ENCODE data around the gene JHY.
"Not testable (repeated sequence)": the region's sequence is repeated elsewhere in the genome, so short reads cannot be mapped to it uniquely, and the experiment has no call there.

JHY gene

DNA sequence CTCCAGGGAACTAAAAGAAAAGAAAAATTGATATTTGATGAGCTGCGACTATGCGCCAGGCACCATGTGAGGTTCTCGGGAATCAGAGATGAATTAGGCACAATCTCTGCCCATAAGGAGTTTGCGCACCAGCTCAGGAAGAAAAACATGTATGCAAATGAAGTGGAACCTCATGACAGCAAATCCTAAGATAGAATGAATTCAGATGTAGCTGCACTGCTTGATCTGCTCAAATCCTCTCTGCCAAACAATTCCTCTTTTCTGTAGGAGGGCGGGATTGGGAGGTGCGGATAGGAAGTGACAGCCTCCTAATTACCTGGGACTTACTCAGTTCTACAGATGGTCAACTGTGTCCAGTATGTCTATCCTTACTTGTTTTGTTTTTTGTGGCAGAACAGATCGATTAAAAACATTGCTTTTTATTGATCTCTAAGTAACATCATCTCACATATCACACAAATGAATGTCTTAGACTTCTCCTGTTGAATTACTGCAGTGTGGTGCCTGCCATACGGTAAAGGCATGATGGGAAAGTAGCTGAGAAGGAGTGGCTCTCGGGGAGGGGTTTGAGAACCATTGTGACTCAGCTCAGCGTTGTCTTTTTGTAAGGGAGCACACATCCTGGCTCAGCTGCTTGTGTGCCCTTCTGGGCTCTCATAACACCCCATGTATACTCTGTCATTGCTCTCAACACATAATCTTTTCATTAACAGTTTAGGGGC, 30.3 kb upstream of the JHY start:
- Histone ChIP-seq H3K9me3 (ENCODE audit: control insufficient read depth in 2 of 2, low read length in 2 of 2) (no peaks in the 10 kb centered on the region), H3K4me3 (ENCODE audit: low read length in 2 of 2) (no peak overlapping the region), H3K4me1 (ENCODE audit: control insufficient read depth in 2 of 2, insufficient read depth in 2 of 2, low read length in 2 of 2) (no peaks in the 10 kb centered on the region), H3K27ac (ENCODE audit: low read depth in 2 of 2, low read length in 2 of 2) (no peak overlapping the region), H3K27me3 (ENCODE audit: control insufficient read depth in 2 of 2, insufficient read depth in 2 of 2, low read length in 2 of 2) (no peaks in the 10 kb centered on the region), H3K9ac (ENCODE audit: low read depth in 1 of 2, low read length in 2 of 2) (no peak overlapping the region), H3K36me3 (ENCODE audit: control insufficient read depth in 2 of 2, insufficient read depth in 2 of 2, low read length in 2 of 2) (no peaks in the 10 kb centered on the region)

DNA sequence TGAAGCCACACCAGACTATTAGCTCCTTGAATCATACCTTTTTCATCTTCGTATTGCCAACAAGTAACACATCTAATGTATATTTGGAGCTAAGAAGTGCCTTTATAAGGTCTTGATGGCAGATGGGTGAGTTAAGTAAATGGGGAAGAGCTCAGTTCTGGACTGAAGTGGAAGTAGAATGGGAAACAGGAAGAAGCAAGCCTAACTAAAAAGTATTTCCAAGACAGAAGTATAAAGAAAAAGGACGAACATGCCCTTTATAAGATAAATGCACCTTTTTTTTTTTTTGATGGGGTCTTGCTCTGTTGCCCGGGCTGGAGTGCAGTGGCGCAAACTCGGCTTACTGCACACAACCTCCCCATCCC, 29.8 kb upstream of the JHY start:
- Histone ChIP-seq H3K4me3 (ENCODE audit: low read length in 2 of 2) (no peak overlapping the region), H3K27ac (ENCODE audit: low read depth in 2 of 2, low read length in 2 of 2) (no peak overlapping the region)

DNA sequence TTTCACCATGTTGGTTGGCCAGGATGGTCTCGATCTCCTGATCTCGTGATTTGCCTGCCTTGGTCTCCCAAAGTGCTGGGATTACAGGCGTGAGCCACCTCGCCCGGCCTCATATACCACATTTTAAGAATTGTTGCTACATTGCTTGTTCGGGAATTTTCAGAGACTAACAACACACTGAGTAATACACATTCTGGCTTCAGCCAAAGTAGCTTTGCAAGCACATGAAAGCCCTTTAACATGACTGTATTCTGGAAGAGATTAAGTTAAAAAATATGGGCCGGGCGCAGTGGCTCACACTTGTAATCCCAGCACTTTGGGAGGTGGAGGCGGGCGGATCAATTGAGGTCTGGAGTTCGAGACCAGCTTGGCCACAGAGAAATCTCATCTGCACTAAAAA, 29.3 kb upstream of the JHY start:
- no peaks in the 10 kb centered on the region for H3K9me3 ChIP-seq (ENCODE audit: control insufficient read depth in 2 of 2, low read length in 2 of 2)

More for the DNA sequence above, 29.8 kb upstream of the JHY start:
- H3K27me3 ChIP-seq (ENCODE audit: control insufficient read depth in 2 of 2, insufficient read depth in 2 of 2, low read length in 2 of 2): no peaks in the 10 kb centered on the region
- no peaks in the 10 kb centered on the region for H3K36me3 ChIP-seq (ENCODE audit: control insufficient read depth in 2 of 2, insufficient read depth in 2 of 2, low read length in 2 of 2)
- H3K4me1 ChIP-seq (ENCODE audit: control insufficient read depth in 2 of 2, insufficient read depth in 2 of 2, low read length in 2 of 2): no peaks in the 10 kb centered on the region
- no peak overlapping the region for H3K9ac ChIP-seq (ENCODE audit: low read depth in 1 of 2, low read length in 2 of 2)
- H3K9me3 ChIP-seq (ENCODE audit: control insufficient read depth in 2 of 2, low read length in 2 of 2): no peaks in the 10 kb centered on the region

DNA sequence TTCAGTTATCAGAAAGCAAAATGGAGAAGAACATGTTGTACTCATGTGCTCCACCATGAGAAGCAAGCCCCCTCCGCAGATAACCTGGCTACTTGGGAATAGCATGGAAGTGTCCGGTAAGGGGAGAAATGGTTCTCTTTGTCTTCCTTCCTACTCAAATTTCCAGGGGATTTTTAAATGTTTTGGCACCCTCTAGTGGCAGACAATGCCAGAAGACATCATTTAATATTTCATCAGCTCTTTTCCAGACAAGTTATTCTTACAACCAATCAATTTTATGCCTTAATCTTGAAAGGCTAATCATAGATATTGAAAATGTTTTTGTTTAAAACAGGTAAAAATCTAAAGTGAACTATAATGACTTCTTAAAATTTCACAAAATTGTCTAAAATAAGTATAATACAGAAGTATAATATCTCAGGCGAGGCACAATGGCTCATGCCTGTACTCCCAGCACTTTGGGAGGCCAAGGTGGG, 28.6 kb upstream of the JHY start:
- H3K4me1 ChIP-seq (ENCODE audit: control insufficient read depth in 2 of 2, insufficient read depth in 2 of 2, low read length in 2 of 2): no peaks in the 10 kb centered on the region
- no peak overlapping the region for H3K4me3 ChIP-seq (ENCODE audit: low read length in 2 of 2)
- H3K27ac ChIP-seq (ENCODE audit: low read depth in 2 of 2, low read length in 2 of 2): no peak overlapping the region
- no peak overlapping the region for H3K9ac ChIP-seq (ENCODE audit: low read depth in 1 of 2, low read length in 2 of 2)
- H3K36me3 ChIP-seq (ENCODE audit: control insufficient read depth in 2 of 2, insufficient read depth in 2 of 2, low read length in 2 of 2): no peaks in the 10 kb centered on the region
- H3K9me3 ChIP-seq (ENCODE audit: control insufficient read depth in 2 of 2, low read length in 2 of 2): no peaks in the 10 kb centered on the region
- H3K27me3 ChIP-seq (ENCODE audit: control insufficient read depth in 2 of 2, insufficient read depth in 2 of 2, low read length in 2 of 2): no peaks in the 10 kb centered on the region

More for the DNA sequence above, 29.3 kb upstream of the JHY start:
- H3K9ac ChIP-seq (ENCODE audit: low read depth in 1 of 2, low read length in 2 of 2): no peak overlapping the region
- H3K4me3 ChIP-seq (ENCODE audit: low read length in 2 of 2): no peak overlapping the region
- no peaks in the 10 kb centered on the region for H3K36me3 ChIP-seq (ENCODE audit: control insufficient read depth in 2 of 2, insufficient read depth in 2 of 2, low read length in 2 of 2)
- H3K4me1 ChIP-seq (ENCODE audit: control insufficient read depth in 2 of 2, insufficient read depth in 2 of 2, low read length in 2 of 2): no peaks in the 10 kb centered on the region
- H3K27me3 ChIP-seq (ENCODE audit: control insufficient read depth in 2 of 2, insufficient read depth in 2 of 2, low read length in 2 of 2): no peaks in the 10 kb centered on the region
- no peak overlapping the region for H3K27ac ChIP-seq (ENCODE audit: low read depth in 2 of 2, low read length in 2 of 2)

DNA sequence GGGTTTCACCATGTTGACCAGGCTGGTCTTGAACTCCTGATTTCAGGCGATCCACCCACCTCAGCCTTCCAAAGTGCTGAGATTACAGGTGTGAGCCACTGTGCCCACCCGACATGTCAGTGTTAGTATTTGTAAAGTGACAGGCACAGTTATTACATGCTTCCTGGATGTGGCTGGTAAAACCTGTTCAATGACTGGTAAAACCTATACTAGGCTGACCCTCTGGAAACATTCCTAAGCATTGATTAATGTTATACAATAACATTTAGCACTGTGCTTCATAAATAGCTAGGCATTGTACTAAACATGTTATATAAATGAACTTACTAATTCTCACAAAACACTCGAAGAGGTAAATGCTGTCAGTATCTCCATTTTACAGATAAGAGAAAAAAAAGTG, 20.9 kb upstream of the JHY start:
- Histone ChIP-seq H3K9ac (ENCODE audit: low read depth in 1 of 2, low read length in 2 of 2) (no peak overlapping the region), H3K27ac (ENCODE audit: low read depth in 2 of 2, low read length in 2 of 2) (no peak overlapping the region)

DNA sequence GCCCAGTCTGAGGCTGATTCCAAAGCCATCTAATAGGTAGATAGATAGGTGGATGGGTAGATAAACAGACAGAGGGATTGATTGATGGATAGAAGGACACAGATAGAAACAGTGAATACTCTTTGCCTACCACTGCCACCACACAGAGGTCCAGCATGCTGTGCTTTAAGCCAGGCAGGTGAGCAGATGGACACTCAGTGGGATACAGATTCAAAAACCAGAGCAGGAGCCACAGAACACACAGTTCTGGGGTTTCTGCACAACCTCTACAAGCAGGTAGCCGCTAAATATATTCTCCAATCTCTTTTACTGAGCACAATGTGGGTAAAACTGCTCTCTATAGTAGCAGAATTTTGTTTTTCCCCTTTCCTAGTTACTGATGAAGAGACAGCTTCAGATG, 20.5 kb upstream of the JHY start:
- no peaks in the 10 kb centered on the region for H3K36me3 ChIP-seq (ENCODE audit: control insufficient read depth in 2 of 2, insufficient read depth in 2 of 2, low read length in 2 of 2)
- peaks cover 5 to 12% of the 10 kb centered on the region in 2 donors for H3K27me3 ChIP-seq (ENCODE audit: control insufficient read depth in 2 of 2, insufficient read depth in 2 of 2, low read length in 2 of 2)
- no peaks in the 10 kb centered on the region for H3K4me1 ChIP-seq (ENCODE audit: control insufficient read depth in 2 of 2, insufficient read depth in 2 of 2, low read length in 2 of 2)
- no peak overlapping the region for H3K9ac ChIP-seq (ENCODE audit: low read depth in 1 of 2, low read length in 2 of 2)
- H3K27ac ChIP-seq (ENCODE audit: low read depth in 2 of 2, low read length in 2 of 2): no peak overlapping the region
- no peak overlapping the region for H3K4me3 ChIP-seq (ENCODE audit: low read length in 2 of 2)
- no peaks in the 10 kb centered on the region for H3K9me3 ChIP-seq (ENCODE audit: control insufficient read depth in 2 of 2, low read length in 2 of 2)

More for the DNA sequence above, 20.9 kb upstream of the JHY start:
- H3K4me3 ChIP-seq (ENCODE audit: low read length in 2 of 2): no peak overlapping the region
- H3K27me3 ChIP-seq (ENCODE audit: control insufficient read depth in 2 of 2, insufficient read depth in 2 of 2, low read length in 2 of 2): peaks cover 5 to 12% of the 10 kb centered on the region in 2 donors
- H3K36me3 ChIP-seq (ENCODE audit: control insufficient read depth in 2 of 2, insufficient read depth in 2 of 2, low read length in 2 of 2): no peaks in the 10 kb centered on the region
- no peaks in the 10 kb centered on the region for H3K9me3 ChIP-seq (ENCODE audit: control insufficient read depth in 2 of 2, low read length in 2 of 2)
- H3K4me1 ChIP-seq (ENCODE audit: control insufficient read depth in 2 of 2, insufficient read depth in 2 of 2, low read length in 2 of 2): no peaks in the 10 kb centered on the region

DNA sequence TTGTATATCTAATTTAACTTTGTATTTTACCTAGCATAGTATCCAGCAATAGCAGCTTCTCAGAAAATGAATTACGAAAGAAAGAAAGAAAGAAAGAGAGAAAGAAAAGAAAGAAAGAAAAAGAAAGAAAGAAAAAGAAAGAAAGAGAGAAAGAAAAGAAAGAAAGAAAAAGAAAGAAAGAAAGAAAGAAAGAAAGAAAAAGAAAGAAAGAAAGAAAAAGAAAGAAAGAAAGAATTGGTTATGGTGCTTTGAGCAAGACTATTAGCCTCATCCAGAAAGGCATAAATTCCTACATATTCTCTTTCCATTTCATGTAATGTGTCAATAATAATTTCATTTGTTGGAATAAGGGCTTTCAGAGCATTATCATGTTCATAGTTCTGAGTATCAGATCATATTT, 19.4 kb upstream of the JHY start:
- not testable (repeated sequence) for H3K4me3 ChIP-seq (ENCODE audit: low read length in 2 of 2); H3K4me1 ChIP-seq (ENCODE audit: control insufficient read depth in 2 of 2, insufficient read depth in 2 of 2, low read length in 2 of 2)
- peaks cover 5 to 12% of the 10 kb centered on the region in 2 donors for H3K27me3 ChIP-seq (ENCODE audit: control insufficient read depth in 2 of 2, insufficient read depth in 2 of 2, low read length in 2 of 2)

DNA sequence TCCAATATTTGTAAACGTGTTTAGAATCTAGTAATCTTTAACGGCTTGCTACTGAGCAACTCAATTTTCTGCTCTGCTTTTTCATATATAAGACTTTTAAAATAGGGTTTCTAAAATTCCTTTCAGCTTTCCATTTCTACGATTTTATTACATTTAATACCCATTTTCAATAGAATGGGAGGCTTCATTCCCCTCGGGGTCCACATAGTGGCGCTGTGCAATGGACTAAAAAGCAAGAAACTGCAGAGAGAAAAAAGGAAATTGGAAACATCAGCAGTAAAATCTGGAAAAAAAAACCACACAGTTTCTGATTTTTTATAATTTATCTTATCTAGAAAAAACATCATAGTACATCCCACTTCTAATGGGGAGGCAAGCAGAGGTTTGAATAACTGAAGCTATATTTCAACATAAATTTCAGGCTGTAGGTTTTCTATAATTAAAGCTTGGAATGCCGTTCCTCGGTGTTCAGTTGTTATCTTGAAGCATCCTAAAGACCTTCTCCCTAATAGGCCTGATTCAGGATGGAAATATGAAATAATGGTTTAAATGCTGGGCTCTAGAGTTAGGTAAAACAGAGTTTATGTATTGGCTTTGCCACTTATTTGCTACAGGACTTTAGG, 18.7 kb upstream of the JHY start:
- peaks cover 5 to 12% of the 10 kb centered on the region in 2 donors for H3K27me3 ChIP-seq (ENCODE audit: control insufficient read depth in 2 of 2, insufficient read depth in 2 of 2, low read length in 2 of 2)
- no peaks in the 10 kb centered on the region for H3K9me3 ChIP-seq (ENCODE audit: control insufficient read depth in 2 of 2, low read length in 2 of 2)
- H3K4me3 ChIP-seq (ENCODE audit: low read length in 2 of 2): no peak overlapping the region
- H3K27ac ChIP-seq (ENCODE audit: low read depth in 2 of 2, low read length in 2 of 2): no peak overlapping the region
- H3K9ac ChIP-seq (ENCODE audit: low read depth in 1 of 2, low read length in 2 of 2): no peak overlapping the region
- H3K36me3 ChIP-seq (ENCODE audit: control insufficient read depth in 2 of 2, insufficient read depth in 2 of 2, low read length in 2 of 2): no peaks in the 10 kb centered on the region
- no peaks in the 10 kb centered on the region for H3K4me1 ChIP-seq (ENCODE audit: control insufficient read depth in 2 of 2, insufficient read depth in 2 of 2, low read length in 2 of 2)

More for the DNA sequence above, 19.4 kb upstream of the JHY start:
- H3K27ac ChIP-seq (ENCODE audit: low read depth in 2 of 2, low read length in 2 of 2); H3K9ac ChIP-seq (ENCODE audit: low read depth in 1 of 2, low read length in 2 of 2); H3K9me3 ChIP-seq (ENCODE audit: control insufficient read depth in 2 of 2, low read length in 2 of 2); H3K36me3 ChIP-seq (ENCODE audit: control insufficient read depth in 2 of 2, insufficient read depth in 2 of 2, low read length in 2 of 2): not testable (repeated sequence)

DNA sequence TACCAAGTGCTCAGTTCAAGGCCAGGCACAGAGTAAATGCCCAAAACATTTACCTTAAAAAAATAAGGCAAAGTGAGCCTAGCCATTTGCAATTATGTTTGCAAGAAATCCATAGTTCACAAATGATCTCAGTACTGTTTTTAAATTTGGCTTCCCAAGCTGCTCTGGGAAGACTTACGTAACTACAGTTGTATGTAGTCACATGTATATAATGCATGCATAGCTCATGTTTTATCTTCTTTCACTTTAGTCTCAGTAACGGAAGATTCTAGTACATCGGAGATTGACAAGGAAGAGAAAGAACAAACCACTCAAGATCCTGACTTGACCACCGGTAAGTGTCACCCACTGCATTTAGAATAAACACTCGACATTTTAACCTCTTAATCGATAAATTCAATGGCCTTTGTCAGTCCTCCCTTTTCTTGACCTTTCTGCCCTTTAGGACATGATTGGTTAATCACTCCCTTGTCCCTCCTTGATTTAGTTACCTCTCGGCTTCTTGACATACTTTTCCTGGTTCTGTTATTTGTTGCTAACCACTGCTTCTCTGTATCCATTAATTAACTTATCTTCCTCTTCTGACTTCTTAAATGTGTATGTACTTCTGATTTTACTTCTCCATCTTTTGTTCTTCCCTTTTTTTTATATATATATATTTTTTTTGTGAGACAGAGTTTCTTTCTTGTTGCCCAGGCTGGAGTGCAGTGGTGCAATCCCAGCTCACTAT, 18.0 kb upstream of the JHY start:
- no peaks in the 10 kb centered on the region for H3K36me3 ChIP-seq (ENCODE audit: control insufficient read depth in 2 of 2, insufficient read depth in 2 of 2, low read length in 2 of 2)
- H3K27ac ChIP-seq (ENCODE audit: low read depth in 2 of 2, low read length in 2 of 2): no peak overlapping the region
- no peak overlapping the region for H3K9ac ChIP-seq (ENCODE audit: low read depth in 1 of 2, low read length in 2 of 2)
- no peak overlapping the region for H3K4me3 ChIP-seq (ENCODE audit: low read length in 2 of 2)
- peaks cover 5 to 12% of the 10 kb centered on the region in 2 donors for H3K27me3 ChIP-seq (ENCODE audit: control insufficient read depth in 2 of 2, insufficient read depth in 2 of 2, low read length in 2 of 2)
- H3K9me3 ChIP-seq (ENCODE audit: control insufficient read depth in 2 of 2, low read length in 2 of 2): no peaks in the 10 kb centered on the region
- no peaks in the 10 kb centered on the region for H3K4me1 ChIP-seq (ENCODE audit: control insufficient read depth in 2 of 2, insufficient read depth in 2 of 2, low read length in 2 of 2)

DNA sequence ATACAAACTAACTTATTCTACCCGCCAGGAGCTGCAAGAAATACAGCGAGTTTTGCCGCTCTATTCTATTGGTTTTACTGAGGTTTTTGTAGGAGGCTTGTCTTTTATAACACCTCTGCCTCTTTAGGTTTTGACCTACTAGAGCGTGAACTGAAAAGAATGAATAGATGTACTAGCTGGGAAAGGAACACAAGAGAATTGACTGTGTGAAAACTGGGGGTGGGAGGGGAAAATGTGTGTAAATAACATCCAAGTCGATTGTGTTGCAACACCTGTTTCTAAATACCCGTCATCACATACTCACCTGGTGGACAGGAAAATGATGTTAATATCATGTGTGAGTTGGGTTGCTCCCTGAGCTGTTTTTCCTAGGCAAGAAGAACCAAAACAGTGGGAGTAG, 12.9 kb upstream of the JHY start:
- H3K9ac ChIP-seq (ENCODE audit: low read depth in 1 of 2, low read length in 2 of 2): no peak overlapping the region

More for the DNA sequence above, 12.9 kb upstream of the JHY start:
- Histone ChIP-seq H3K36me3 (ENCODE audit: control insufficient read depth in 2 of 2, insufficient read depth in 2 of 2, low read length in 2 of 2) (no peaks in the 10 kb centered on the region), H3K4me3 (ENCODE audit: low read length in 2 of 2) (no peak overlapping the region), H3K27ac (ENCODE audit: low read depth in 2 of 2, low read length in 2 of 2) (no peak overlapping the region), H3K4me1 (ENCODE audit: control insufficient read depth in 2 of 2, insufficient read depth in 2 of 2, low read length in 2 of 2) (no peaks in the 10 kb centered on the region), H3K27me3 (ENCODE audit: control insufficient read depth in 2 of 2, insufficient read depth in 2 of 2, low read length in 2 of 2) (peaks cover 0 to 7% of the 10 kb centered on the region in 2 donors), H3K9me3 (ENCODE audit: control insufficient read depth in 2 of 2, low read length in 2 of 2) (no peaks in the 10 kb centered on the region)

Data from mucosa of rectum (tissue), 2 donors.